Daoy (cell line): ENCODE results near the gene AMFR. TPM values are rescaled to one million over a fixed set of nuclear protein-coding genes. Genes with fewer than 3 reads are reported as not detected.

Experiments
- total RNA-seq: library from RNA; depleted of rRNA; stranded (reverse); fragments of >200 nt; shearing (Covaris generic); gene quantifications from 2 replicates; pipeline ENCODE4 v1.2.3, GENCODE V29; 2014; rRNA removed

AMFR gene
- total RNA-seq, 1 experiment from 2014 or later = 71.7 TPM

Other genes with a start within 250 kb of the AMFR start
- gene GNAO1, start 234.1 kb downstream of the AMFR start, total RNA-seq = 3.0 and 5.8 TPM in 2 replicates
- 102 and 128 TPM in 2 replicates for gene NUDT21, start 25.8 kb upstream of the AMFR start, total RNA-seq
- 61.5 and 152 TPM in 2 replicates for gene OGFOD1, start 26.0 kb upstream of the AMFR start, total RNA-seq
- gene BBS2, start 94.5 kb upstream of the AMFR start, total RNA-seq = 22.8 and 33.0 TPM in 2 replicates
- not detected in 2 replicates for gene MT4, start 139.5 kb upstream of the AMFR start, total RNA-seq
- not detected in 2 replicates for gene MT3, start 164.0 kb upstream of the AMFR start, total RNA-seq
- 207 and 248 TPM in 2 replicates for gene MT2A, start 183.0 kb upstream of the AMFR start, total RNA-seq
- gene MT1E, start 200.2 kb upstream of the AMFR start, total RNA-seq = 248 and 365 TPM in 2 replicates
- 0.74 and 7.4 TPM in 2 replicates for gene MT1M, start 207.1 kb upstream of the AMFR start, total RNA-seq
- gene MT1A, start 213.1 kb upstream of the AMFR start, total RNA-seq = not detected in 2 replicates
- gene MT1B, start 226.3 kb upstream of the AMFR start, total RNA-seq = not detected in 2 replicates
- gene MT1F, start 232.4 kb upstream of the AMFR start, total RNA-seq = 0.29 TPM in 1 of 2 replicates, not detected in the other
- gene MT1G, start 242.5 kb upstream of the AMFR start, total RNA-seq = 8.2 and 16.3 TPM in 2 replicates
- gene MT1H, start 244.3 kb upstream of the AMFR start, total RNA-seq = not detected in 2 replicates